HG03457 (cell line): ENCODE results near the gene ATG7.
"Not testable (repeated sequence)": the region's sequence is repeated elsewhere in the genome, so short reads cannot be mapped to it uniquely, and the experiment has no call there.

Experiments used
- ATAC-seq: cut with Tn5 transposase; IDR thresholded peaks from one replicate; pipeline ENCODE4 v1.9.1; 2021; ENCODE audit warnings: moderate number of reproducible peaks; ENCODE audit not compliant: unreplicated experiment

ATG7 gene

GRCh38 chr3:11498646-11499045, 226.4 kb downstream of the ATG7 start:
- no peak for ATAC-seq

- no peak for ATAC-seq
These were observed 226.9 kb downstream of the ATG7 start for GRCh38 chr3:11499144-11499543.

- ATAC-seq: not testable (repeated sequence)
These were observed 230.2 kb downstream of the ATG7 start for GRCh38 chr3:11502413-11502812.

GRCh38 chr3:11507719-11508118, 235.5 kb downstream of the ATG7 start:
- ATAC-seq: no peak

GRCh38 chr3:11508346-11509172, 236.4 kb downstream of the ATG7 start:
- no peak for ATAC-seq

GRCh38 chr3:11509173-11510000, 237.2 kb downstream of the ATG7 start:
- ATAC-seq: no peak

GRCh38 chr3:11510001-11510340, 237.8 kb downstream of the ATG7 start:
- ATAC-seq: no peak

- ATAC-seq: no peak
These were observed 238.2 kb downstream of the ATG7 start for GRCh38 chr3:11510356-11510755.

- ATAC-seq: not testable (repeated sequence)
These were observed 239.4 kb downstream of the ATG7 start for GRCh38 chr3:11511606-11512005.

- not testable (repeated sequence) for ATAC-seq
These were observed 241.1 kb downstream of the ATG7 start for GRCh38 chr3:11513125-11513816.

GRCh38 chr3:11513817-11514135, 241.6 kb downstream of the ATG7 start:
- no peak for ATAC-seq

GRCh38 chr3:11514191-11514821, 242.1 kb downstream of the ATG7 start:
- no peak for ATAC-seq

- no peak for ATAC-seq
These were observed 245.4 kb downstream of the ATG7 start for GRCh38 chr3:11517601-11518000.

GRCh38 chr3:11521167-11521566, 249.0 kb downstream of the ATG7 start:
- ATAC-seq: no peak

GRCh38 chr3:11522398-11522715, 250.2 kb downstream of the ATG7 start:
- no peak for ATAC-seq

- ATAC-seq: no peak
These were observed 250.9 kb downstream of the ATG7 start for GRCh38 chr3:11522953-11523571.

GRCh38 chr3:11523572-11524101, 251.4 kb downstream of the ATG7 start:
- no peak for ATAC-seq

GRCh38 chr3:11526121-11526520, 253.9 kb downstream of the ATG7 start:
- ATAC-seq: not testable (repeated sequence)

GRCh38 chr3:11529281-11529680, 257.1 kb downstream of the ATG7 start:
- ATAC-seq: no peak

- ATAC-seq: no peak
These were observed 258.0 kb downstream of the ATG7 start for GRCh38 chr3:11530153-11530721.
